VCaP (cell line): ENCODE data around the gene SYAP1.

Experiments
- H3K27ac ChIP-seq: fragments of 450-650 bp; 2 replicates; pipeline ENCODE4 v1.5.1; 2017
- TF ChIP-seq, protein P1 (sequence below): fragments of 450-650 bp; conservative IDR thresholded peaks from 2 replicates; pipeline ENCODE4 v1.5.1; 2017; ENCODE audit warnings: mild to moderate bottlenecking, moderate library complexity

SYAP1 gene

GRCh38 chrX:16730450-16730849 is 11.0 kb downstream of the SYAP1 start:
- TF ChIP-seq, protein P1, sequence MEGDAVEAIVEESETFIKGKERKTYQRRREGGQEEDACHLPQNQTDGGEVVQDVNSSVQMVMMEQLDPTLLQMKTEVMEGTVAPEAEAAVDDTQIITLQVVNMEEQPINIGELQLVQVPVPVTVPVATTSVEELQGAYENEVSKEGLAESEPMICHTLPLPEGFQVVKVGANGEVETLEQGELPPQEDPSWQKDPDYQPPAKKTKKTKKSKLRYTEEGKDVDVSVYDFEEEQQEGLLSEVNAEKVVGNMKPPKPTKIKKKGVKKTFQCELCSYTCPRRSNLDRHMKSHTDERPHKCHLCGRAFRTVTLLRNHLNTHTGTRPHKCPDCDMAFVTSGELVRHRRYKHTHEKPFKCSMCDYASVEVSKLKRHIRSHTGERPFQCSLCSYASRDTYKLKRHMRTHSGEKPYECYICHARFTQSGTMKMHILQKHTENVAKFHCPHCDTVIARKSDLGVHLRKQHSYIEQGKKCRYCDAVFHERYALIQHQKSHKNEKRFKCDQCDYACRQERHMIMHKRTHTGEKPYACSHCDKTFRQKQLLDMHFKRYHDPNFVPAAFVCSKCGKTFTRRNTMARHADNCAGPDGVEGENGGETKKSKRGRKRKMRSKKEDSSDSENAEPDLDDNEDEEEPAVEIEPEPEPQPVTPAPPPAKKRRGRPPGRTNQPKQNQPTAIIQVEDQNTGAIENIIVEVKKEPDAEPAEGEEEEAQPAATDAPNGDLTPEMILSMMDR = no peak
- H3K27ac ChIP-seq = no peak overlapping the region

GRCh38 chrX:16733013-16733412 is 13.6 kb downstream of the SYAP1 start:
- TF ChIP-seq, protein P1 = no peak
- H3K27ac ChIP-seq = no peak overlapping the region

DNA sequence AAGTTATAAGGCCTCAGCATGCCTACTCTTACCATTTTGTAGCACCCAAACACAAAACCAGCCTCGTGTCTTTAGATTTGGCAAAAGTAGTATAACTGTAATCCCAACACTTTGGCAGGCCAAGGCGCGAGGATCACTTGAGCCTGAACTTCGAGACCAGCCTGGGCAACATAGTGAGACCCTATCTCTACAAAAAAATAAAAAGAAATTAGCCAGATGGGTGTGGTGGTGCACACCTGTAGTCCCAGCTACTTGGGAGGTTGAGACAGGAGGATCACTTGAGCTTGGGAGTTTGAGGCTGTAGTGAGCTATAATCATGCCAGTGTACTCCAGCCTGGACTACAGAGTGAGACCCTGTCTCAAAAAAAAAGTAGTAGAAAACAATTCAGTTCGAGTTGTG is 17.6 kb downstream of the SYAP1 start:
- no peak overlapping the region for H3K27ac ChIP-seq

GRCh38 chrX:16739574-16739973 is 20.2 kb downstream of the SYAP1 start:
- TF ChIP-seq, protein P1 = no peak
- no peak overlapping the region for H3K27ac ChIP-seq

More for the DNA sequence above, 17.6 kb downstream of the SYAP1 start:
- TF ChIP-seq, protein P1 = no peak

- TF ChIP-seq, protein P1 = no peak
Observed at GRCh38 chrX:16743604-16744325, 24.4 kb downstream of the SYAP1 start.

GRCh38 chrX:16745102-16745501 is 25.7 kb downstream of the SYAP1 start:
- TF ChIP-seq, protein P1 = no peak
- peak overlapping the region; percentile 26; the same call in 1 of the 2 replicates for H3K27ac ChIP-seq

More at GRCh38 chrX:16743604-16744325, 24.4 kb downstream of the SYAP1 start:
- no peak overlapping the region for H3K27ac ChIP-seq

- TF ChIP-seq, protein P1 = no peak
- H3K27ac ChIP-seq = peak overlapping the region; percentile 26; the same call in 1 of the 2 replicates
Observed at GRCh38 chrX:16745659-16746058, 26.2 kb downstream of the SYAP1 start.
